Heart left ventricle (tissue), 16 donors: Measurements from ENCODE around the gene C2CD4B. TPM values are rescaled to one million over a fixed set of nuclear protein-coding genes. Genes with fewer than 3 reads are reported as not detected.

ENCODE experiments used
- ATAC-seq, 4 donors: fragments of 200-7000 bp; cut with Tn5 transposase; one replicate each; pipeline ENCODE4 v1.9.1; 2020 to 2022; ENCODE audit warnings: moderate library complexity in 4 of 4, mild to moderate bottlenecking in 3 of 4, moderate number of reproducible peaks in 1 of 4
- DNase-seq, 5 donors: peaks; one replicate each; pipeline ENCODE4 v3.0.0-alpha.2; 2020
- H3K27ac ChIP-seq, 12 donors: fragments of 200-600 bp; sonication (generic) in 4 of 12; one replicate each; pipeline versions ENCODE4 v1.5.0 to v1.8.0; 2016 to 2022; ENCODE audit warnings: mild to moderate bottlenecking in 2 of 12
- H3K27me3 ChIP-seq, 9 donors: fragments of 200-600 bp; sonication (generic) in 2 of 9; one replicate each; pipeline versions ENCODE4 v1.5.1 to v1.8.0; 2016 to 2022; ENCODE audit warnings: mild to moderate bottlenecking in 3 of 9
- H3K36me3 ChIP-seq, 9 donors: fragments of 200-600 bp; sonication (generic) in 2 of 9; one replicate each; pipeline versions ENCODE4 v1.5.0 to v1.8.0; 2018 to 2022; ENCODE audit warnings: mild to moderate bottlenecking in 2 of 9
- H3K4me1 ChIP-seq, 12 donors: fragments of 200-600 bp; sonication (generic) in 4 of 12; one replicate each; pipeline versions ENCODE4 v1.5.0 to v1.8.0; 2016 to 2022; ENCODE audit warnings: mild to moderate bottlenecking in 3 of 12
- H3K4me3 ChIP-seq, 12 donors: fragments of 200-600 bp; sonication (generic) in 4 of 12; one replicate each; pipeline versions ENCODE4 v1.5.0 to v1.8.0; 2017 to 2022; ENCODE audit warnings: mild to moderate bottlenecking in 9 of 12, moderate library complexity in 4 of 12
- H3K9me3 ChIP-seq, 12 donors: fragments of 200-600 bp; sonication (generic) in 4 of 12; one replicate each; pipeline versions ENCODE4 v1.5.0 to v1.8.0; 2016 to 2022; ENCODE audit warnings: mild to moderate bottlenecking in 1 of 12
- CTCF ChIP-seq, 12 donors: fragments of 200-600 bp; sonication (generic) in 4 of 12; IDR thresholded peaks; one replicate each; pipeline versions ENCODE4 v1.5.0 to v1.8.0; 2018 to 2022; ENCODE audit warnings: antibody characterized with exemption in 12 of 12, mild to moderate bottlenecking in 5 of 12
- POLR2A ChIP-seq, 2 donors: fragments of 450-650 bp; IDR thresholded peaks; one replicate each; pipeline ENCODE4 v1.6.1; 2017; ENCODE audit warnings: antibody characterized with exemption in 2 of 2, mild to moderate bottlenecking in 2 of 2, moderate library complexity in 2 of 2
- WGBS, 4 donors: extraction: QIAGEN DNeasy Blood & Tissue Kit in 2 of 4; methylation state at CpG; one replicate each; pipeline versions ENCODE4 v1.1.5 to v1.1.7; 2013 to 2018; 5-methylcytosine and 5-hydroxymethylcytosine counted together
- intact Hi-C, 10 donors: fragments of 100-400 bp; cut with DNase I; formaldehyde crosslinking; loops; one replicate each; pipeline versions ENCODE4 v1.11.1 to v1.14.2; 2022
- polyA plus RNA-seq, 2 donors: library from polyadenylated mRNA; stranded (reverse); fragments of 200-250 nt; gene quantifications; one replicate each; pipeline ENCODE4 v1.2.3, GENCODE V29; 2013
- total RNA-seq, 9 donors: library from RNA; depleted of rRNA in 2 of 9; stranded (reverse); fragments of >200 nt in 2 of 9; fragmentation: NEBNext Ultra II Directional in 3 of 9; extraction: Animal tissue kit (Norgen Biotek cat#: 25700) in 3 of 9; gene quantifications; one replicate each; pipeline versions ENCODE4 v1.1.0 to v1.2.4, GENCODE V29; 2016 to 2023
- donor health status: ischemic (EF 13 %, LVEDD 7.1; RV severe dilation, severe dysfunction).
- donor health status: healthy with polysubstance abuse.
- donor health status: DM: no; HTN: yes; CAD: no.
- donor health status: DM: no; HTN: no; CAD: no.
- donor health status: ischemic (EF 25% LVEDD 6.9; RV normal size, moderate dysfunction).
- donor health status: ischemic (EF 25% LVEDD 5.7; RV mildly dilated, moderate dysfunction).
- donor health status: healthy.
- donor health status: DM: yes; HTN: yes; CAD: no.
- donor health status: ischemic (EF 35%, LVEDD 5.7; RV mildly dilated, moderate dysfunction).
- donor health status: nonischemic (EF 11% LVEDD 7.7; RV severe dilation, severe dysfunction).
- donor health status: DM: yes; HTN: yes; CAD: no.
- donor health status: PGD.
- donor health status: ischemic (EF 29% LVEDD 5.4; RV normal size, mild dysfunction).
- donor health status: nonischemic (EF 23%, LVEDD 6.1; RV moderate dilation, normal function).

C2CD4B gene
- total and polyA plus RNA-seq, 11 donors, result 0.65 to 8.4 (median 2.0) TPM

- Histone ChIP-seq H3K4me1 (peaks cover 0 to 66% (median 10%) of the 10 kb centered on the region in 12 donors), H3K27me3 (no peaks in the 10 kb centered on the region), H3K27ac (no peak overlapping the region), H3K36me3 (no peaks in the 10 kb centered on the region), H3K9me3 (no peaks in the 10 kb centered on the region), H3K4me3 (no peak overlapping the region)
- DNase-seq (no peak), ATAC-seq (no peak)
- 85 to 97% (median 91%) methylated on average over 2 of the region's 2 CpGs for WGBS, 4 donors
- intact Hi-C loops, result loop anchor here in 2 of 10 donors (5.0 to 10.0 kb wide), 2 partner anchors 45 to 133 kb away; partner anchors contain the start of gene C2CD4B (in 1 of the 2)
- TF ChIP-seq CTCF (IDR thresholded peaks at IDR 0.05) (no peak), POLR2A (IDR thresholded peaks at IDR 0.05) (no peak)
Observed at GRCh38 chr15:62122249-62122648, 42.8 kb downstream of the C2CD4B start.

GRCh38 chr15:62121273-62122015, 43.6 kb downstream of the C2CD4B start:
- intact Hi-C loops, result loop anchor here in 2 of 10 donors (5.0 to 10.0 kb wide), 2 partner anchors 46 to 133 kb away; partner anchors contain the start of gene C2CD4B (in 1 of the 2)
- Histone ChIP-seq H3K9me3 (no peaks in the 10 kb centered on the region), H3K27ac (no peak overlapping the region), H3K36me3 (no peaks in the 10 kb centered on the region), H3K4me1 (peaks cover 0 to 66% (median 10%) of the 10 kb centered on the region in 12 donors), H3K4me3 (no peak overlapping the region), H3K27me3 (no peaks in the 10 kb centered on the region)
- DNase-seq (no peak), ATAC-seq (no peak)
- TF ChIP-seq POLR2A (IDR thresholded peaks at IDR 0.05), result no peak
- no peak for TF ChIP-seq CTCF (IDR thresholded peaks at IDR 0.05)
- 83 to 86% (median 84%) methylated on average over 8 of the region's 8 CpGs for WGBS, 4 donors

GRCh38 chr15:62120776-62121175, 44.3 kb downstream of the C2CD4B start:
- ATAC-seq (no peak), DNase-seq (no peak)
- Histone ChIP-seq H3K4me1 (peaks cover 0 to 61% (median 10%) of the 10 kb centered on the region in 12 donors), H3K27me3 (no peaks in the 10 kb centered on the region), H3K27ac (no peak overlapping the region), H3K36me3 (no peaks in the 10 kb centered on the region), H3K4me3 (no peak overlapping the region), H3K9me3 (no peaks in the 10 kb centered on the region)
- intact Hi-C loops, result loop anchor here in 2 of 10 donors (5.0 to 10.0 kb wide), 2 partner anchors 47 to 134 kb away; partner anchors contain the start of gene C2CD4B (in 1 of the 2)
- 91 to 97% (median 93%) methylated on average over 5 of the region's 5 CpGs for WGBS, 4 donors
- TF ChIP-seq CTCF (IDR thresholded peaks at IDR 0.05) (no peak), POLR2A (IDR thresholded peaks at IDR 0.05) (no peak)

GRCh38 chr15:62119874-62120273, 45.2 kb downstream of the C2CD4B start:
- no peaks in the 10 kb centered on the region for H3K27me3 ChIP-seq
- H3K4me3 ChIP-seq, result peak overlapping the region in 2 of 12 donors; percentile 34 to 43
- H3K27ac ChIP-seq, result peak overlapping the region in 11 of 12 donors; percentile 33 to 87 (median 58)
- intact Hi-C loops, result loop anchor here in 2 of 10 donors (5.0 to 10.0 kb wide), 2 partner anchors 47 to 135 kb away; partner anchors contain the start of gene C2CD4B (in 1 of the 2)
- ATAC-seq (no peak), DNase-seq (no peak)
- H3K36me3 ChIP-seq, result no peaks in the 10 kb centered on the region
- WGBS, 4 donors, result 88 to 93% (median 91%) methylated on average over 3 of the region's 3 CpGs
- peaks cover 0 to 52% (median 10%) of the 10 kb centered on the region in 12 donors for H3K4me1 ChIP-seq
- TF ChIP-seq POLR2A (IDR thresholded peaks at IDR 0.05), result no peak
- no peak for TF ChIP-seq CTCF (IDR thresholded peaks at IDR 0.05)
- no peaks in the 10 kb centered on the region for H3K9me3 ChIP-seq
